ENCODE results near the gene SEC16B.

GRCh38 chr1:177937931-177938330 is 31.9 kb downstream of the SEC16B start:
- TF ChIP-seq CTCF (IDR thresholded peaks at IDR 0.05 in 4 of 5, conservative IDR thresholded peaks at IDR 0.05 in 1 of 5): no peak
- no peak for TF ChIP-seq POLR2A (IDR thresholded peaks at IDR 0.05)

Data from gastrocnemius medialis (tissue), 4 donors.